ENCODE data around the gene DCHS1. TPM values are rescaled to one million over a fixed set of nuclear protein-coding genes. Genes with fewer than 3 reads are reported as not detected.

The DCHS1 gene
- total RNA-seq, 4 donors from 2014 or later: 5.5 to 17.7 (median 14.0) TPM

GRCh38 chr11:6571434-6572008 lies 84.1 kb downstream of the DCHS1 start:
- no peak for DNase-seq
- TF ChIP-seq CTCF (IDR thresholded peaks at IDR 0.05) (no peak), EP300 (IDR thresholded peaks at IDR 0.05; ENCODE audit: low read depth) (no peak), POLR2AphosphoS5 (IDR thresholded peaks at IDR 0.05) (no peak), POLR2A (IDR thresholded peaks at IDR 0.05) (no peak)
- no peak overlapping the region for H3K4me3 ChIP-seq
- in situ Hi-C loops (cut with MboI; ENCODE audit: low pct_ligation_motif_present in 1 of 4, low pct_unique_long_range_greater_than_20kb in 1 of 4, low sequenced_read_pairs in 3 of 4): no loop called here
- H3K4me1 ChIP-seq: peaks cover 0 to 6% (median under 1%) of the 10 kb centered on the region in 4 donors
- no peaks in the 10 kb centered on the region for H3K36me3 ChIP-seq
- no peak overlapping the region for H3K27ac ChIP-seq
- H3K9me3 ChIP-seq: no peaks in the 10 kb centered on the region
- 60 to 81% methylated on average over 1 to 20 of the region's 22 CpGs for WGBS, 2 donors (ENCODE audit: low coverage in 1 of 2)
- intact Hi-C loops (cut with DNase I; ENCODE audit: low total_unique reads): no loop called here
- H3K27me3 ChIP-seq: no peaks in the 10 kb centered on the region

Other genes with a start within 250 kb of the DCHS1 start
- gene APBB1, start 236.7 kb downstream of the DCHS1 start, total RNA-seq: 10 to 100 TPM in 3 of 4 donors, 1 to 10 TPM in 1; 9.0 to 18.3 (median 12.0) TPM
- gene HPX, start 214.8 kb downstream of the DCHS1 start, total RNA-seq: 1 to 10 TPM in 2 of 4 donors, not detected in 2; 1.8 to 4.6 TPM
- 100 to 1,000 TPM in 1 of 4 donors, 10 to 100 TPM in 3; 49.1 to 205 (median 67.9) TPM for gene TRIM3, start 181.9 kb downstream of the DCHS1 start, total RNA-seq
- gene ARFIP2, start 174.5 kb downstream of the DCHS1 start, total RNA-seq: 100 to 1,000 TPM in 1 of 4 donors, 10 to 100 TPM in 3; 77.3 to 110 (median 87.2) TPM
- 10 to 100 TPM; 19.1 to 40.2 (median 30.3) TPM for gene TIMM10B, start 174.3 kb downstream of the DCHS1 start, total RNA-seq
- gene DNHD1, start 158.5 kb downstream of the DCHS1 start, total RNA-seq: 10 to 100 TPM; 19.3 to 57.5 (median 34.0) TPM
- gene RRP8, start 52.2 kb downstream of the DCHS1 start, total RNA-seq: 100 to 1,000 TPM in 1 of 4 donors, 10 to 100 TPM in 2, 1 to 10 TPM in 1; 9.7 to 145 (median 48.2) TPM
- gene ILK, start 52.0 kb downstream of the DCHS1 start, total RNA-seq: 100 to 1,000 TPM; 159 to 211 (median 169) TPM
- 100 to 1,000 TPM in 1 of 4 donors, 10 to 100 TPM in 3; 35.7 to 114 (median 53.8) TPM for gene TAF10, start 43.6 kb downstream of the DCHS1 start, total RNA-seq
- 100 to 1,000 TPM in 1 of 4 donors, 10 to 100 TPM in 3; 64.0 to 114 (median 74.0) TPM for gene TPP1, start 36.4 kb downstream of the DCHS1 start, total RNA-seq
- gene MRPL17, start 27.5 kb upstream of the DCHS1 start, total RNA-seq: 10 to 100 TPM in 3 of 4 donors, 1 to 10 TPM in 1; 9.3 to 62.9 (median 14.2) TPM
- gene OR2AG2, start 116.2 kb upstream of the DCHS1 start, total RNA-seq: 10 to 100 TPM in 1 of 4 donors, under 1 TPM in 3; 0.14 to 17.2 (median 0.79) TPM
- not detected for gene OR2AG1, start 127.2 kb upstream of the DCHS1 start, total RNA-seq
- 1 to 10 TPM in 1 of 4 donors, under 1 TPM in 1, not detected in 2; 0.27 to 1.3 TPM for gene OR6A2, start 143.9 kb upstream of the DCHS1 start, total RNA-seq
- not detected for gene OR10A5, start 189.9 kb upstream of the DCHS1 start, total RNA-seq
- gene OR10A2, start 207.2 kb upstream of the DCHS1 start, total RNA-seq: not detected
- not detected for gene OR10A4, start 220.8 kb upstream of the DCHS1 start, total RNA-seq
- gene OR2D2, start 236.7 kb upstream of the DCHS1 start, total RNA-seq: 1 to 10 TPM in 1 of 4 donors, under 1 TPM in 1, not detected in 2; 0.64 to 1.4 TPM